K562 (cell line): ENCODE data around the gene FRMPD1.

Source experiments
- ESRRB ChIP-seq: fragments of 250-450 bp; sonication (Bioruptor Pico); IDR thresholded peaks from 2 replicates; pipeline ENCODE4 v1.5.0; 2020; ENCODE audit warnings: mild to moderate bottlenecking, moderate library complexity, borderline replicate concordance
- HDGF ChIP-seq: fragments of 450-650 bp; IDR thresholded peaks from 2 replicates; pipeline ENCODE4 v1.6.1; 2016
- MAZ ChIP-seq, 2 experiments: fragments of 450-650 bp in 1 of 2; sonication (generic) in 1 of 2; formaldehyde crosslinking; IDR thresholded peaks in 1 of 2; conservative IDR thresholded peaks in 1 of 2; 2 replicates each; pipeline versions ENCODE4 v1.4.0 to v1.5.0; 2020; ENCODE audit warnings: mild to moderate bottlenecking in 1 of 2, missing genetic modification reagents in 1 of 2
- POLR2A ChIP-seq: fragments of 450-650 bp; conservative IDR thresholded peaks from 2 replicates; pipeline ENCODE4 v1.6.1; 2016
- POLR2AphosphoS2 ChIP-seq: IDR thresholded peaks from 2 replicates; pipeline ENCODE4 v1.6.1; 2012; ENCODE audit warnings: low read length, improper control_type of control experiment
- TGIF2 ChIP-seq: sonication (generic); formaldehyde crosslinking; IDR thresholded peaks from 2 replicates; pipeline ENCODE4 v1.8.1; 2022; ENCODE audit warnings: mild to moderate bottlenecking, missing genetic modification reagents, moderate library complexity
- ZC3H11A ChIP-seq: IDR thresholded peaks from 2 replicates; pipeline ENCODE4 v1.6.1; 2012; ENCODE audit warnings: low read depth, low read length, improper control_type of control experiment
- ZNF507 ChIP-seq: conservative IDR thresholded peaks from 2 replicates; pipeline ENCODE4 v1.6.1; 2017; ENCODE audit warnings: missing genetic modification characterization, missing compliant biosample characterization
- ZNF639 ChIP-seq, 2 experiments: fragments of 200-800 bp in 1 of 2; sonication (Bioruptor generic) in 1 of 2; sonication (generic) in 1 of 2; formaldehyde crosslinking in 1 of 2; IDR thresholded peaks in 1 of 2; conservative IDR thresholded peaks in 1 of 2; 2 replicates each; pipeline versions ENCODE4 v1.5.0 to v1.6.1; 2016 to 2020; ENCODE audit warnings: missing compliant biosample characterization in 1 of 2, missing genetic modification characterization in 1 of 2, missing genetic modification reagents in 1 of 2
- TF ChIP-seq, protein P1 (sequence below): fragments of 450-650 bp; IDR thresholded peaks from 2 replicates; pipeline ENCODE4 v1.6.1; 2017; ENCODE audit warnings: antibody characterized with exemption, mild to moderate bottlenecking
- TF ChIP-seq, protein P2 (sequence below): sonication (generic); formaldehyde crosslinking; IDR thresholded peaks from 2 replicates; pipeline ENCODE4 v1.8.1; 2022; ENCODE audit warnings: missing genetic modification reagents
- TF ChIP-seq, protein P3 (sequence below): fragments of 250-450 bp; sonication (Bioruptor Pico); IDR thresholded peaks from 2 replicates; pipeline ENCODE4 v1.4.0; 2020; ENCODE audit warnings: mild to moderate bottlenecking, moderate library complexity

- TF ChIP-seq MAZ (CRISPR knock-in tag; conservative IDR thresholded peaks at IDR 0.05 in 1 of 2, IDR thresholded peaks at IDR 0.05 in 1 of 2) (no peak), ZNF639 (CRISPR knock-in tag; conservative IDR thresholded peaks at IDR 0.05 in 1 of 2, IDR thresholded peaks at IDR 0.05 in 1 of 2) (no peak), ZC3H11A (no peak), POLR2AphosphoS2 (no peak), POLR2A (no peak), HDGF (no peak), ESRRB (no peak), TGIF2 (no peak), ZNF507 (no peak)
- TF ChIP-seq, protein P1, sequence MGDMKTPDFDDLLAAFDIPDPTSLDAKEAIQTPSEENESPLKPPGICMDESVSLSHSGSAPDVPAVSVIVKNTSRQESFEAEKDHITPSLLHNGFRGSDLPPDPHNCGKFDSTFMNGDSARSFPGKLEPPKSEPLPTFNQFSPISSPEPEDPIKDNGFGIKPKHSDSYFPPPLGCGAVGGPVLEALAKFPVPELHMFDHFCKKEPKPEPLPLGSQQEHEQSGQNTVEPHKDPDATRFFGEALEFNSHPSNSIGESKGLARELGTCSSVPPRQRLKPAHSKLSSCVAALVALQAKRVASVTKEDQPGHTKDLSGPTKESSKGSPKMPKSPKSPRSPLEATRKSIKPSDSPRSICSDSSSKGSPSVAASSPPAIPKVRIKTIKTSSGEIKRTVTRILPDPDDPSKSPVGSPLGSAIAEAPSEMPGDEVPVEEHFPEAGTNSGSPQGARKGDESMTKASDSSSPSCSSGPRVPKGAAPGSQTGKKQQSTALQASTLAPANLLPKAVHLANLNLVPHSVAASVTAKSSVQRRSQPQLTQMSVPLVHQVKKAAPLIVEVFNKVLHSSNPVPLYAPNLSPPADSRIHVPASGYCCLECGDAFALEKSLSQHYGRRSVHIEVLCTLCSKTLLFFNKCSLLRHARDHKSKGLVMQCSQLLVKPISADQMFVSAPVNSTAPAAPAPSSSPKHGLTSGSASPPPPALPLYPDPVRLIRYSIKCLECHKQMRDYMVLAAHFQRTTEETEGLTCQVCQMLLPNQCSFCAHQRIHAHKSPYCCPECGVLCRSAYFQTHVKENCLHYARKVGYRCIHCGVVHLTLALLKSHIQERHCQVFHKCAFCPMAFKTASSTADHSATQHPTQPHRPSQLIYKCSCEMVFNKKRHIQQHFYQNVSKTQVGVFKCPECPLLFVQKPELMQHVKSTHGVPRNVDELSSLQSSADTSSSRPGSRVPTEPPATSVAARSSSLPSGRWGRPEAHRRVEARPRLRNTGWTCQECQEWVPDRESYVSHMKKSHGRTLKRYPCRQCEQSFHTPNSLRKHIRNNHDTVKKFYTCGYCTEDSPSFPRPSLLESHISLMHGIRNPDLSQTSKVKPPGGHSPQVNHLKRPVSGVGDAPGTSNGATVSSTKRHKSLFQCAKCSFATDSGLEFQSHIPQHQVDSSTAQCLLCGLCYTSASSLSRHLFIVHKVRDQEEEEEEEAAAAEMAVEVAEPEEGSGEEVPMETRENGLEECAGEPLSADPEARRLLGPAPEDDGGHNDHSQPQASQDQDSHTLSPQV, result no peak
- TF ChIP-seq, protein P2, sequence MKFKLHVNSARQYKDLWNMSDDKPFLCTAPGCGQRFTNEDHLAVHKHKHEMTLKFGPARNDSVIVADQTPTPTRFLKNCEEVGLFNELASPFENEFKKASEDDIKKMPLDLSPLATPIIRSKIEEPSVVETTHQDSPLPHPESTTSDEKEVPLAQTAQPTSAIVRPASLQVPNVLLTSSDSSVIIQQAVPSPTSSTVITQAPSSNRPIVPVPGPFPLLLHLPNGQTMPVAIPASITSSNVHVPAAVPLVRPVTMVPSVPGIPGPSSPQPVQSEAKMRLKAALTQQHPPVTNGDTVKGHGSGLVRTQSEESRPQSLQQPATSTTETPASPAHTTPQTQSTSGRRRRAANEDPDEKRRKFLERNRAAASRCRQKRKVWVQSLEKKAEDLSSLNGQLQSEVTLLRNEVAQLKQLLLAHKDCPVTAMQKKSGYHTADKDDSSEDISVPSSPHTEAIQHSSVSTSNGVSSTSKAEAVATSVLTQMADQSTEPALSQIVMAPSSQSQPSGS, result no peak
- TF ChIP-seq, protein P3, sequence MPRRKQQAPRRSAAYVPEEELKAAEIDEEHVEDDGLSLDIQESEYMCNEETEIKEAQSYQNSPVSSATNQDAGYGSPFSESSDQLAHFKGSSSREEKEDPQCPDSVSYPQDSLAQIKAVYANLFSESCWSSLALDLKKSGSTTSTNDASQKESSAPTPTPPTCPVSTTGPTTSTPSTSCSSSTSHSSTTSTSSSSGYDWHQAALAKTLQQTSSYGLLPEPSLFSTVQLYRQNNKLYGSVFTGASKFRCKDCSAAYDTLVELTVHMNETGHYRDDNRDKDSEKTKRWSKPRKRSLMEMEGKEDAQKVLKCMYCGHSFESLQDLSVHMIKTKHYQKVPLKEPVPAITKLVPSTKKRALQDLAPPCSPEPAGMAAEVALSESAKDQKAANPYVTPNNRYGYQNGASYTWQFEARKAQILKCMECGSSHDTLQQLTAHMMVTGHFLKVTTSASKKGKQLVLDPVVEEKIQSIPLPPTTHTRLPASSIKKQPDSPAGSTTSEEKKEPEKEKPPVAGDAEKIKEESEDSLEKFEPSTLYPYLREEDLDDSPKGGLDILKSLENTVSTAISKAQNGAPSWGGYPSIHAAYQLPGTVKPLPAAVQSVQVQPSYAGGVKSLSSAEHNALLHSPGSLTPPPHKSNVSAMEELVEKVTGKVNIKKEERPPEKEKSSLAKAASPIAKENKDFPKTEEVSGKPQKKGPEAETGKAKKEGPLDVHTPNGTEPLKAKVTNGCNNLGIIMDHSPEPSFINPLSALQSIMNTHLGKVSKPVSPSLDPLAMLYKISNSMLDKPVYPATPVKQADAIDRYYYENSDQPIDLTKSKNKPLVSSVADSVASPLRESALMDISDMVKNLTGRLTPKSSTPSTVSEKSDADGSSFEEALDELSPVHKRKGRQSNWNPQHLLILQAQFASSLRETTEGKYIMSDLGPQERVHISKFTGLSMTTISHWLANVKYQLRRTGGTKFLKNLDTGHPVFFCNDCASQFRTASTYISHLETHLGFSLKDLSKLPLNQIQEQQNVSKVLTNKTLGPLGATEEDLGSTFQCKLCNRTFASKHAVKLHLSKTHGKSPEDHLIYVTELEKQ (CRISPR knock-in tag), result no peak
These were observed 31.9 kb upstream of the FRMPD1 start for GRCh38 chr9:37618817-37619216.
